ENCODE measurements around the gene FAM186B. TPM values are rescaled to one million over a fixed set of nuclear protein-coding genes. Genes with fewer than 3 reads are reported as not detected.
"Not testable (repeated sequence)": the region's sequence is repeated elsewhere in the genome, so short reads cannot be mapped to it uniquely, and the experiment has no call there.

FAM186B gene, protein sequence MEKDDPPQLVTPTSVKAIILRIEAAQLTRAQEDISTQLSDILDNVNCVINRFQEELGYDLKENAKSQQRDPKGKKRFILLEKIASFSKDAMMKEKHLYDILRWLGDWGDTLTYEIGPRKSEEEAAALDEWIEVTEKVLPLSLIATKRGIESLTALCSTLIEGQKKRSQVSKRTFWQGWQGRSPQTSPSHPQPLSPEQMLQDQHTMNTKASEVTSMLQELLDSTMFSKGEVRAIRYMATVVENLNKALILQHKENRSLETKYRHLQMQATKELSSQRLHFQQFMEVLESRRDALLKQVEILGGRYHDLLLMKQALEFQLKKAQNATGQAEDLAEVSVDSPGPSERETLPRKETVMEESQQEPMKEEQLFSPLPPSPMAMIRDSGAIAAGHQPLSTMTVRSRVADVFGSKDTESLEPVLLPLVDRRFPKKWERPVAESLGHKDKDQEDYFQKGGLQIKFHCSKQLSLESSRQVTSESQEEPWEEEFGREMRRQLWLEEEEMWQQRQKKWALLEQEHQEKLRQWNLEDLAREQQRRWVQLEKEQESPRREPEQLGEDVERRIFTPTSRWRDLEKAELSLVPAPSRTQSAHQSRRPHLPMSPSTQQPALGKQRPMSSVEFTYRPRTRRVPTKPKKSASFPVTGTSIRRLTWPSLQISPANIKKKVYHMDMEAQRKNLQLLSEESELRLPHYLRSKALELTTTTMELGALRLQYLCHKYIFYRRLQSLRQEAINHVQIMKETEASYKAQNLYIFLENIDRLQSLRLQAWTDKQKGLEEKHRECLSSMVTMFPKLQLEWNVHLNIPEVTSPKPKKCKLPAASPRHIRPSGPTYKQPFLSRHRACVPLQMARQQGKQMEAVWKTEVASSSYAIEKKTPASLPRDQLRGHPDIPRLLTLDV
- not detected for polyA plus RNA-seq (2013, experiment 1 of 4)
- 0.11 TPM for polyA plus RNA-seq (2013, experiment 2 of 4)
- polyA plus RNA-seq (2013, experiment 3 of 4) = not detected
- polyA plus RNA-seq (2013, experiment 4 of 4) = not detected

DNA sequence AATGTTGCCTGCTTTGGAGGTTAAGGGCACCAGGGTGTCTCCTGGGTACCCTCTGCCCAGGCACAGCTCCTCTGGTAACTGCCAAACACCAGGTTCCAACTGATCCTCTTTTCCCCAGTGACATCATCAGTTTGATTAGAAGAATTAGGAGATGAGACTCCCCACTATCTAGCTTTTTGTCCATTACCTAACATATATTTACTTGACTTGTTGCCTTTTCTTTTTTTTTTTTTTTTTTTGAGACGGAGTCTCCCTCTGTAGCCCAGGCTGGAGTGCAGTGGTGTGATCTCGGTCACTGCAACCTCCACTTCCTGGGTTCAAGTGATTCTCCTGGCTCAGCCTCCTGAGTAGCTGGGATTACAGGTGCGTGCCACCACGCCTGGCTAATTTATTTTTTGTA lies at the start of gene FAM186B:
Gene FAM186B, minus strand, starts transcription at position 101 of the 400 bp plus-strand sequence. CDS start 162 bp downstream, outside the sequence.
- H3K9me3 ChIP-seq (ENCODE audit: control insufficient read depth, low read length); H3K4me3 ChIP-seq (ENCODE audit: insufficient read depth, low read depth, low read length): not testable (repeated sequence)
- WGBS, 2 experiments = 92 to 93% methylated on average over 4 of the region's 4 CpGs

DNA sequence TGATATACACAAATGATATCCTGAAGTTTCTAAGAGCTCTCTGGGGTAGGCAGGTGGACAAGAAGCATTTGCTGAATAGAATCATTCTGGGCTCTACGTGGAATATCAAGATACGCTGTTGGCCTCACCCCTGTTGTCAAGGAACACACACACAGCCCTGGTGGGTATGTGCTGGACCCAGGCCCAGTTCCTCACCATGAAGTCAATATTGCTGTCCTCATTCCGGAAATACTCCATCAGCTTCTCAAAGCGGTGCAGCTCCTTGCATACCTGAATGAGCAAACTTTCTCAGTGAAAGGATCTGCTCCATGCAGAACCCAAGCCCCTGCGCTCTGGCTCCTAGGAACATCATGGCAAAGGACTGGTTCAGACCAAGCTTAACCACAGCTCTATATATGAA lies 49.3 kb upstream of the FAM186B start:
- WGBS, 2 experiments = 95 to 97% methylated on average over 5 of the region's 5 CpGs

More for the DNA sequence above, at the start of gene FAM186B:
- H3K27ac ChIP-seq (ENCODE audit: insufficient read depth, low read depth, low read length, poor library complexity, severe bottlenecking); H3K4me1 ChIP-seq (ENCODE audit: control insufficient read depth, insufficient read depth, low read length); H3K36me3 ChIP-seq (ENCODE audit: control insufficient read depth, insufficient read depth, low read length); H3K27me3 ChIP-seq (ENCODE audit: control insufficient read depth, insufficient read depth, low read length, poor library complexity, severe bottlenecking): not testable (repeated sequence)

DNA sequence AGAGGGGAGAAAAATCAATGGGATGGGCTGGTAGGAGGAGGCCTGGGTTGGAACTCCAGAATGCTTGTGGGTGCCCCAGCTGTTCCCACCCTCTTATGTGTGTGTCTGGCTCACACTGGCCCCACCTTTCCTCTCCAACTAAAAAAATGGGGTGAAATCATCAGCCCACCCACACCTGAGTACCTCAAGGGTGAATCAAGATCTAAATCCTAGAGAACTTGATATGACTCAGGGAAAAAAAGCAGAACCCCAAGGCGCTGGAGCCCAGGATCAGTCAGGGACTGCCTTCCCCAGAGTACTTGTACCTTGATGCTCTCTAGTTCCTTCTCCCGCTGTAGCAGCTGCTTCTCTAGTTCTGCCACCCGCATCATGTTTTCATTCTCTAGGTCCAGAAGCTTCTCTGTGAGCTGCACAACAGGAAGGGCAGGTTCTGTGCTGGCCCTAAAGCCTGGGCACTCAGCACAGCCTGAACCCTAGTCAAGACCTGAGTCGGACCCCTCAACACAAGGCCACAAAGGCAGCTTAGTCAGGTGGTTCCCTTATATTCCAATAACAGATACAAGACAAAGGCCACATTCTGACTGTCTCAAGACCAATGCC lies 47.6 kb upstream of the FAM186B start:
- WGBS, 2 experiments = 96 to 98% methylated on average over 4 of the region's 4 CpGs
- H3K27ac ChIP-seq (ENCODE audit: insufficient read depth, low read depth, low read length, poor library complexity, severe bottlenecking) = no peak overlapping the region
- H3K4me3 ChIP-seq (ENCODE audit: insufficient read depth, low read depth, low read length) = no peak overlapping the region
- no peaks in the 10 kb centered on the region for H3K4me1 ChIP-seq (ENCODE audit: control insufficient read depth, insufficient read depth, low read length)
- no peaks in the 10 kb centered on the region for H3K9me3 ChIP-seq (ENCODE audit: control insufficient read depth, low read length)
- H3K36me3 ChIP-seq (ENCODE audit: control insufficient read depth, insufficient read depth, low read length) = peaks cover 27% of the 10 kb centered on the region
- H3K27me3 ChIP-seq (ENCODE audit: control insufficient read depth, insufficient read depth, low read length, poor library complexity, severe bottlenecking) = no peaks in the 10 kb centered on the region

More for the DNA sequence above, 49.3 kb upstream of the FAM186B start:
- Histone ChIP-seq H3K27me3 (ENCODE audit: control insufficient read depth, insufficient read depth, low read length, poor library complexity, severe bottlenecking) (no peaks in the 10 kb centered on the region), H3K36me3 (ENCODE audit: control insufficient read depth, insufficient read depth, low read length) (peaks cover 18% of the 10 kb centered on the region), H3K4me3 (ENCODE audit: insufficient read depth, low read depth, low read length) (no peak overlapping the region), H3K27ac (ENCODE audit: insufficient read depth, low read depth, low read length, poor library complexity, severe bottlenecking) (no peak overlapping the region), H3K9me3 (ENCODE audit: control insufficient read depth, low read length) (no peaks in the 10 kb centered on the region), H3K4me1 (ENCODE audit: control insufficient read depth, insufficient read depth, low read length) (no peaks in the 10 kb centered on the region)

DNA sequence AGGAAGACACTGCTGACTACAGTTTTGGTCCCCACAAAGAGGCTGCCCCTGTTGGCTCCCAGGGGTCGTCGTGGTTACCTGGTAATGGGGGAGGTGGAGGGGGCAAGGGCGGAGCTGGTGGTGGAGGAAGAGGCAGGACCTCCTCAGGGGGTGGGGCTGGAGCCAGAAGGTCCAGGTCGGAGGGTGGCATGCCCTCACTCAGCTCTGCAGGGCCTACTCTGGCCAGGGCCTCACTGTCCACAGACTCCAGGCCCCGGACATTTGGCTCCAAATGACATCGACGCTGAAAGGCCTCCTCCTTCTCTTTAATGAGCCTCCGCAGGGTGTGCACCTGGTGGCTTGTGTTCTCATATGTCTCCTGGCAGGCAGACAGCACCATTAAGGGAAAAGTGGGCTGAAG lies 46.4 kb upstream of the FAM186B start:
- Histone ChIP-seq H3K27me3 (ENCODE audit: control insufficient read depth, insufficient read depth, low read length, poor library complexity, severe bottlenecking) (no peaks in the 10 kb centered on the region), H3K36me3 (ENCODE audit: control insufficient read depth, insufficient read depth, low read length) (peaks cover 20% of the 10 kb centered on the region), H3K27ac (ENCODE audit: insufficient read depth, low read depth, low read length, poor library complexity, severe bottlenecking) (no peak overlapping the region), H3K9me3 (ENCODE audit: control insufficient read depth, low read length) (no peaks in the 10 kb centered on the region), H3K4me1 (ENCODE audit: control insufficient read depth, insufficient read depth, low read length) (peaks cover 6% of the 10 kb centered on the region), H3K4me3 (ENCODE audit: insufficient read depth, low read depth, low read length) (no peak overlapping the region)
- 78 to 79% methylated on average over 8 of the region's 8 CpGs for WGBS, 2 experiments

DNA sequence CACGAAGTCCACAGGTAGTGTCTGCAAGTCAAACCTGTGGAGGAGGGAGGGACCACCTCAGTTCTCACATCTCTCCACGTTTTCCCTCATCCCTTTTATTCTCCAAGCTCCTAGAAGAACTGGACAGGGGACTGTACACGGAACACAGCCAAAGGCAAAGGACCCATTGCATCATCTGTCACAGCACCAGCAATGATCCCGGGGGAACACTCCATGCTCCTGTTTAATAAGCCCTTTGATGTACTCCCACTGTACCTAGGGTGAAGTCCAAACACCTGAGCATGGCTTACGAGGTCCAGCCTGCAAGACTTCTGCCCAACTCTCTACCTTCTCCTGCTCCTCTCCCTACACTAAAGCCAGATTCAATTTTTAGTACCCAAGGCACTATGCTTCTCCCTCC lies 44.5 kb upstream of the FAM186B start:
- peaks cover 6% of the 10 kb centered on the region for H3K4me1 ChIP-seq (ENCODE audit: control insufficient read depth, insufficient read depth, low read length)
- WGBS, 2 experiments = 90 to 93% methylated on average over 5 of the region's 5 CpGs
- H3K9me3 ChIP-seq (ENCODE audit: control insufficient read depth, low read length) = no peaks in the 10 kb centered on the region
- H3K36me3 ChIP-seq (ENCODE audit: control insufficient read depth, insufficient read depth, low read length) = peaks cover 36% of the 10 kb centered on the region
- no peak overlapping the region for H3K27ac ChIP-seq (ENCODE audit: insufficient read depth, low read depth, low read length, poor library complexity, severe bottlenecking)
- H3K27me3 ChIP-seq (ENCODE audit: control insufficient read depth, insufficient read depth, low read length, poor library complexity, severe bottlenecking) = no peaks in the 10 kb centered on the region
- H3K4me3 ChIP-seq (ENCODE audit: insufficient read depth, low read depth, low read length) = no peak overlapping the region

DNA sequence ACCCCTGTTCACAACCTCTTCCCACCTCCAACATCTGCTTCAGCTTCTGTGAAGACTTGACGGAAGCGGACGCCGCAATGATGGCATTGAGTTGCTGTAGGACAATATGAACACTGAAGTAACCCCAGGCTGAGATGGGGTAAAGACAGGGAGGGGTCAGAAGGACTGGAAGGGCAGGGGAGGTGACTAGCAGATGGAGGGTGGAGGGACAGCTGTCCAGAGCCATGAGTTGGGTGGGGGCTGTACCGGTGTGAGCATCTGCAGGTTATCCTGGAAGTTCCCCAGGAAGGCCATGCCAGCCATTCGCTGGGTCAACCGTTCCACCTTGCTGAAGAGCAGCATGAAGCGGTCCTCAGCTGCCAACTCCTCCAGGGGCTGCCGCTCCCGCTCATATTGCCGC lies 44.0 kb upstream of the FAM186B start:
- 97% methylated on average over 11 of the region's 11 CpGs for WGBS, 2 experiments
- Histone ChIP-seq H3K4me3 (ENCODE audit: insufficient read depth, low read depth, low read length) (no peak overlapping the region), H3K27me3 (ENCODE audit: control insufficient read depth, insufficient read depth, low read length, poor library complexity, severe bottlenecking) (no peaks in the 10 kb centered on the region), H3K36me3 (ENCODE audit: control insufficient read depth, insufficient read depth, low read length) (peaks cover 38% of the 10 kb centered on the region), H3K4me1 (ENCODE audit: control insufficient read depth, insufficient read depth, low read length) (peaks cover 6% of the 10 kb centered on the region), H3K9me3 (ENCODE audit: control insufficient read depth, low read length) (no peaks in the 10 kb centered on the region), H3K27ac (ENCODE audit: insufficient read depth, low read depth, low read length, poor library complexity, severe bottlenecking) (no peak overlapping the region)

DNA sequence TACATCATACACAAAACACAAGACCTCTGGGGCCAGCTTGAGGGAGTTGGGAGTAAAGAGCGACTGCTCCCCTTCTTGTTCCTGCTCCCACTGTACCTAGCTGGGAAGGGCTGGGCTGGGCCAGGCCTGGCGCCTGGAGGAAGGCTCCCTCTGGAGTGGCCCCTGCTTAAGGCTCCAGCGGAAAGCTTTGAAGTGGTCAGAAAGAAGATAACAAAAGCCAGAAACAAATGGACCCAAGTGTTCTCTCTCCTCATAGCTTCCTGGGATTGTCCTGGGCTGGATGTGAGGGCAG lies 43.2 kb upstream of the FAM186B start:
- peaks cover 45% of the 10 kb centered on the region for H3K36me3 ChIP-seq (ENCODE audit: control insufficient read depth, insufficient read depth, low read length)
- no peak overlapping the region for H3K4me3 ChIP-seq (ENCODE audit: insufficient read depth, low read depth, low read length)
- no peaks in the 10 kb centered on the region for H3K27me3 ChIP-seq (ENCODE audit: control insufficient read depth, insufficient read depth, low read length, poor library complexity, severe bottlenecking)
- H3K9me3 ChIP-seq (ENCODE audit: control insufficient read depth, low read length) = no peaks in the 10 kb centered on the region
- WGBS, 2 experiments = 82 to 91% methylated on average over 3 of the region's 3 CpGs
- H3K4me1 ChIP-seq (ENCODE audit: control insufficient read depth, insufficient read depth, low read length) = peaks cover 6% of the 10 kb centered on the region
- no peak overlapping the region for H3K27ac ChIP-seq (ENCODE audit: insufficient read depth, low read depth, low read length, poor library complexity, severe bottlenecking)

DNA sequence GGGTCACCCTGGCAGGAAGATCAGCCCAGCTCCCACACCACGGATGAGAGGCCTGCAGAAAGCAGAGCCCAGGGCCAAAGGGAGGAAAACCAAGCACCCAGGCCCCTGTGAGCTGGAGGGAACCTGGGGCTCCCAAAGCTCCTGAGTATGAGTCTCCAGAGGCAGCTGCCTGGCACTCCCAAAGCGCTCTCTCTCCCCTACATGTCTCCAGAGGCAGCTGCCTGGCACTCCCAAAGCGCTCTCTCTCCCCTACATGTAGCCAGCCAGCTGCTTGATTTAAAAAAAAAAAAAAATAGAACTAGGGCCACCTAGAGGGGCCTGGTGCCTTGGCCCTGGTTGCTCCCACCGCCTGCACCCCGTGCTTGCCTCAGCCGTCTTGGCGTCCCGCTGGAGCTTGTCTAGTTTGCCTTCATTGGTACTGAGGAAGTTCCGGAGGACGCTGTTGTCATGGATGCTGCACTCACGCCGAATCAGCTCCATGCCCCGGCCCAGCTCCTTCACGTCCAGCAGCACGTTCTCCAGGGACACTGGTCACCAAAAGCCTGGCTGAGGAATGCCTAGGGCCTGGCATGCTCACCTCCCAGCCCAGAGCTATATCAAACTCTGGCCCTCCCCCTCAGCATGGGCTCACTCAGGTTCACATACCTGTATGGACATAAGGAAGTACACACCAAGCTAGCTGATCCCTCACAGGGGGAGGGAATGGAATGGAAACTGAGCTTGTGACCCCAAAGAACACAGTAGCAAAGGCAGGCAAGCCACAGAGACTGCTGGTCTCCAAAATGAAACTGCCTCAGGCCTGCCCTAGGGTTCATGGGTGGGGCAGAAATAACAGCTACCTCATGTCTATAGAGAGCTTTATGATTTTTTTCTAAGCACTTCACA lies 42.6 kb upstream of the FAM186B start:
- Histone ChIP-seq H3K27ac (ENCODE audit: insufficient read depth, low read depth, low read length, poor library complexity, severe bottlenecking) (no peak overlapping the region), H3K36me3 (ENCODE audit: control insufficient read depth, insufficient read depth, low read length) (peaks cover 46% of the 10 kb centered on the region), H3K27me3 (ENCODE audit: control insufficient read depth, insufficient read depth, low read length, poor library complexity, severe bottlenecking) (no peaks in the 10 kb centered on the region), H3K9me3 (ENCODE audit: control insufficient read depth, low read length) (no peaks in the 10 kb centered on the region), H3K4me3 (ENCODE audit: insufficient read depth, low read depth, low read length) (no peak overlapping the region), H3K4me1 (ENCODE audit: control insufficient read depth, insufficient read depth, low read length) (peaks cover 6% of the 10 kb centered on the region)
- WGBS, 2 experiments = 92 to 95% methylated on average over 15 of the region's 15 CpGs

DNA sequence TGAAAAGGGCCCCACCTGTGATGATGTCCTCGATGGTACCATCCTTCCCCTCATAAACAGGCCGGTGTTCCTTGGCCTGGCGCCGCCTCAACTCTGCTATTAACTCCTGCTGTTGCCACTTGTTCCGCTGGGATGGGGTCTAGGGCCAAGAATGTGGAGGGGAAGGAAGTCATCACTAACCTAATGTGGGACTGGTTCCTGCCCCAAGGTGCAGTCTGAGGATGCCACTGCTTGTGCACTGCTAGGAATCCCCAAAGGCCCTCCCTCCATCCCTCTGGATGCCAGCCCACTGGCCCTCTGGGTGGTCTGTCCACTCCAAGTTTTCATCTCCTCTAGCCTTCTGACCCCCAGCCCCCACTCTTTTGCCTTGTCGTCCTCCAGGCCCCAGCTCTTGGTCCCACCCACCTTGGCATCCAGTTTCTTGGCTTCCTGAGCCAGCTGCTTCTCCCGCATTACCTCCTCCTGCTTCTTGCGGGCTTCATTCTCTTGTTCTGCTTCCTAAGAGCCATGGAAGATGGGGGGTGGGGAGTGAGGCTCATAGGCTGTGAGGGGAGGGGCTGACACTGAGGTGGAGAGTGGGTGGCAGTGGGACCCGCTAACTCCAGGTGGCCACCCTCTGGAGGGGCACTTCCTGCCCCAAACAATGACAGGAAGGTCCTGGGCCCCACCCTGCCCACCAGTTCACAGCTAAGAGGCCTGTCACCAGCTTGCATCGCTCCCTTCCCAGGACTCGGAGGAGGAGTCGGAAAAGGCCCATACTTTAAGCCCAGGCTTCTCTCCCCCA lies 41.6 kb upstream of the FAM186B start:
- Histone ChIP-seq H3K27me3 (ENCODE audit: control insufficient read depth, insufficient read depth, low read length, poor library complexity, severe bottlenecking) (no peaks in the 10 kb centered on the region), H3K4me3 (ENCODE audit: insufficient read depth, low read depth, low read length) (no peak overlapping the region), H3K4me1 (ENCODE audit: control insufficient read depth, insufficient read depth, low read length) (peaks cover 6% of the 10 kb centered on the region), H3K9me3 (ENCODE audit: control insufficient read depth, low read length) (no peaks in the 10 kb centered on the region), H3K27ac (ENCODE audit: insufficient read depth, low read depth, low read length, poor library complexity, severe bottlenecking) (no peak overlapping the region), H3K36me3 (ENCODE audit: control insufficient read depth, insufficient read depth, low read length) (peaks cover 46% of the 10 kb centered on the region)
- 88 to 89% methylated on average over 12 of the region's 12 CpGs for WGBS, 2 experiments

Data from ectodermal cell (in vitro differentiated cells).